KMS-11 (cell line): Measurements from ENCODE around the gene TAPBP.
A peak's percentile ranks its signal among the peaks of the same experiment; 100 is the strongest.

ENCODE experiments used
- H2AFZ ChIP-seq: fragments of 200-600 bp; sonication (generic); 2 replicates; pipeline ENCODE4 v1.6.1; 2016; ENCODE audit warnings: antibody characterized with exemption, mixed run types, low read depth
- H3K27ac ChIP-seq: fragments of 200-600 bp; sonication (generic); 2 replicates; pipeline ENCODE4 v1.6.1; 2016; ENCODE audit warnings: mild to moderate bottlenecking, mixed run types
- H3K27me3 ChIP-seq: fragments of 200-600 bp; sonication (generic); 2 replicates; pipeline ENCODE4 v1.6.1; 2017; ENCODE audit warnings: mild to moderate bottlenecking, low read depth, mixed run types, moderate library complexity; ENCODE audit not compliant: insufficient read depth
- H3K36me3 ChIP-seq: fragments of 200-600 bp; sonication (generic); 2 replicates; pipeline ENCODE4 v1.6.1; 2017; ENCODE audit warnings: mild to moderate bottlenecking, mixed run types; ENCODE audit not compliant: insufficient read depth
- H3K4me1 ChIP-seq: fragments of 200-600 bp; sonication (generic); 2 replicates; pipeline ENCODE4 v1.6.1; 2016; ENCODE audit warnings: mild to moderate bottlenecking, low read depth, mixed run types; ENCODE audit not compliant: poor library complexity, severe bottlenecking
- H3K4me2 ChIP-seq: fragments of 200-600 bp; sonication (generic); 2 replicates; pipeline ENCODE4 v1.7.0; 2016; ENCODE audit warnings: mild to moderate bottlenecking, mixed run types
- H3K4me3 ChIP-seq: fragments of 200-600 bp; sonication (generic); IDR thresholded peaks from 2 replicates; pipeline ENCODE4 v1.6.1; 2017; ENCODE audit warnings: low read depth, low read length, mixed read lengths; ENCODE audit not compliant: insufficient read depth
- H3K79me2 ChIP-seq: fragments of 200-600 bp; sonication (generic); 2 replicates; pipeline ENCODE4 v1.6.1; 2016; ENCODE audit warnings: low read depth, mixed run types; ENCODE audit not compliant: insufficient read depth
- H3K9ac ChIP-seq: fragments of 200-600 bp; sonication (generic); 2 replicates; pipeline ENCODE4 v1.6.1; 2016; ENCODE audit warnings: mild to moderate bottlenecking, mixed run types
- H4K20me1 ChIP-seq: fragments of 200-600 bp; sonication (generic); 2 replicates; pipeline ENCODE4 v1.6.1; 2016; ENCODE audit warnings: mild to moderate bottlenecking, mixed run types; ENCODE audit not compliant: insufficient read depth
- TF ChIP-seq, protein P1 (sequence below): fragments of 200-600 bp; sonication (generic); conservative IDR thresholded peaks from 2 replicates; pipeline ENCODE4 v1.6.1; 2017; ENCODE audit warnings: low read depth, mild to moderate bottlenecking, antibody characterized with exemption, low read length, moderate library complexity, mixed read lengths

The TAPBP gene

DNA sequence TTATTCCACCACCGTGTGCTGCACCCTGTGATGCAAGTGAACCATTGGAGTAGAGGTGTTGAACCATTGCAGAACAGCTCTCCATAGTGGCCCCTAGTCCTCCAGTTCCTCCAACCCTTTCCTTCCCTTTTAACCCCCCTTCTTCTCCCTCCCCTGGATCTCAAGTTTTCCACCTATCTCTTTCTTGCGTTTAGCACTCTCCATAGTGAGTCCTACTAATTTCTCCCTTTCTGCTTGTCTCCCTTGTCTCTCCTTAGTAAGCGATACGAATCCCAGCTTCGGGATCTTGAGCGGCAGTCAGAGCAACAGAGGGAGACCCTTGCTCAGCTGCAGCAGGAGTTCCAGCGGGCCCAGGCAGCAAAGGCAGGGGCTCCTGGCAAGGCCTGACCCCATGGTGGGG lies 23.4 kb downstream of the TAPBP start:
- Histone ChIP-seq H3K79me2 (peaks cover 23% of the 10 kb centered on the region; the same call in 1 of the 2 replicates), H3K4me1 (peaks cover 18% of the 10 kb centered on the region), H3K27ac (no peak overlapping the region), H4K20me1 (no peaks in the 10 kb centered on the region), H3K36me3 (no peaks in the 10 kb centered on the region; the same call in 1 of the 2 replicates), H3K9ac (no peak overlapping the region; the same call in 1 of the 2 replicates), H3K4me3 (no peak overlapping the region), H3K27me3 (no peaks in the 10 kb centered on the region), H3K4me2 (peak overlapping the region; percentile 96), H2AFZ (no peak overlapping the region)
- TF ChIP-seq, protein P1, sequence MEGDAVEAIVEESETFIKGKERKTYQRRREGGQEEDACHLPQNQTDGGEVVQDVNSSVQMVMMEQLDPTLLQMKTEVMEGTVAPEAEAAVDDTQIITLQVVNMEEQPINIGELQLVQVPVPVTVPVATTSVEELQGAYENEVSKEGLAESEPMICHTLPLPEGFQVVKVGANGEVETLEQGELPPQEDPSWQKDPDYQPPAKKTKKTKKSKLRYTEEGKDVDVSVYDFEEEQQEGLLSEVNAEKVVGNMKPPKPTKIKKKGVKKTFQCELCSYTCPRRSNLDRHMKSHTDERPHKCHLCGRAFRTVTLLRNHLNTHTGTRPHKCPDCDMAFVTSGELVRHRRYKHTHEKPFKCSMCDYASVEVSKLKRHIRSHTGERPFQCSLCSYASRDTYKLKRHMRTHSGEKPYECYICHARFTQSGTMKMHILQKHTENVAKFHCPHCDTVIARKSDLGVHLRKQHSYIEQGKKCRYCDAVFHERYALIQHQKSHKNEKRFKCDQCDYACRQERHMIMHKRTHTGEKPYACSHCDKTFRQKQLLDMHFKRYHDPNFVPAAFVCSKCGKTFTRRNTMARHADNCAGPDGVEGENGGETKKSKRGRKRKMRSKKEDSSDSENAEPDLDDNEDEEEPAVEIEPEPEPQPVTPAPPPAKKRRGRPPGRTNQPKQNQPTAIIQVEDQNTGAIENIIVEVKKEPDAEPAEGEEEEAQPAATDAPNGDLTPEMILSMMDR, result no peak

DNA sequence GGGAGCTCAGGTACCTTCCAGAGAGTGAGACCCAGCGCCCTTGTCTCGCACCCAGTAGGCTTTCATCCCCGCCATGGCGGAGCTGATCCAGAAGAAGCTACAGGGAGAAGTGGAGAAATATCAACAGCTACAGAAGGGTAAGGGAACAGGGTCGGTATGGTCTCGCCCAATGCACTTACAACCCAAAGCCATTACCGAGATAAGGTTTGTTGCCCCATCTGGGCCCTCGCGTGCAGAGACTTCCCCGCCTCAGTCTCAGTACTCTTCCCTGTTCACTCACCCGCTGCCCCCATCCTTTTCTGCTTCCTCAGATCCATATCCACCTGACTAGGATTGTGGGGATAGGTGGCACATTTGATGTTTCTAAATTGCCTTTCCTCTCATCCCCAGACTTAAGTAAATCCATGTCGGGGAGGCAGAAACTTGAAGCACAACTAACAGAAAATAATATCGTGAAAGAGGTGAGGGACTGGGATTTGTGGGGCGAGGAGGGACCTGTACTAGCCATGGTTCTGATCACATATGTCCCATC lies 24.0 kb downstream of the TAPBP start:
- TF ChIP-seq, protein P1, result no peak
- Histone ChIP-seq H3K36me3 (no peaks in the 10 kb centered on the region; the same call in 1 of the 2 replicates), H3K4me2 (peak overlapping the region; percentile 96), H3K79me2 (peaks cover 23% of the 10 kb centered on the region; the same call in 1 of the 2 replicates), H3K27ac (peak overlapping the region; percentile 4; the same call in 1 of the 2 replicates), H3K27me3 (no peaks in the 10 kb centered on the region), H4K20me1 (no peaks in the 10 kb centered on the region), H3K9ac (peak overlapping the region; percentile 40; the same call in 1 of the 2 replicates), H2AFZ (peak overlapping the region; percentile 40; the same call in 1 of the 2 replicates), H3K4me1 (peaks cover 18% of the 10 kb centered on the region), H3K4me3 (peak overlapping the region; percentile 22)

DNA sequence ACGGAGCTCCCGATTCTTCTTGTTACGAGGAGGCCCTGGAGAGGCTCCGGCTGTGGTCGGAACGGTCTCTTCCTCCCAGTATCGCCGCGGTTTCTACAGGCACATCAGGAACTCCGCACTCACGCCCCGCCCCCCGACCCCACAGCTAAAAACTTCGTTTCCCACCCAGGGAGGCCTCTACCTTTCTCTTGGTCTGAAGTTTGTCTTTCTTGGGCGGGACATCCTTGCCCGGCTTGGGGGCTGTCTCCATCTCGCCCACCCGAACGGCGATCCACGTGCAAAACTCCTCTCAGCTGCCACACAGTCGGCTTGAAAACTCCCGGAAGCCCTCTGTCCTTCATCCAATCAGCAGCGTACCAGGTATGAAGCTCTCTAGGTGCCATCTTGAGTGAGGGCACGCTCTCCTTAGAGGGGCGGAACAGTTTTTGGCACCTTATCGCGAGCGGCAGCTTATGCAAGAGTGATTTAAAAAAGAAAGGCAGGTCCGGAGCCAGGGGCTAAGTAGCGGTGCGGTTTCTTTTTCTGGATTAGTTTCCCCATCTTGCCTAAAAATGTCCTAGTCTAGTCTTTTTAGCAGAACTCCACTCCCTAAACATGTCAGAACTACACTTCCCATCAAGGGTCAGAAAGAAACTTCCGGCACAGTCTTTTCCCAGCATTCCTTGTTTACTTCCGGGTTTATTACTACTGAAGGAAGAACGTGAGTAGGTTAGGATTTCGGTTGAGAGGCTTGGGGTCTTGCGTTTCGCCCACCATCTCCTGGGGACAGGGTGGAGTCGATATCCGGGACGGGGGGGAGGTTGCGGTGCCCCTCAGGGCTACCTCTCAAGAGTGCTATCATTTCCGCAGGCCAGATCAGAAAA lies 24.7 kb downstream of the TAPBP start, which contains the start of the genes PFDN6 and WDR46:
Gene PFDN6 (plus strand): TSS at position 681 of the 863 bp plus-strand sequence. CDS start 256 bp downstream, outside the sequence.
Gene WDR46 (minus strand): TSS at position 319 of the 863 bp plus-strand sequence. CDS start 69 bp downstream, at position 250.
- H4K20me1 ChIP-seq, result no peaks in the 10 kb centered on the region
- H3K36me3 ChIP-seq, result no peaks in the 10 kb centered on the region; the same call in 1 of the 2 replicates
- H2AFZ ChIP-seq, result peak within 1 kb of the TSS; percentile 40
- peaks cover 18% of the 10 kb centered on the region for H3K4me1 ChIP-seq
- H3K4me2 ChIP-seq, result peak within 1 kb of the TSS; percentile 96
- TF ChIP-seq, protein P1, result no peak
- H3K4me3 ChIP-seq, result peak within 1 kb of the TSS; percentile 22
- peaks cover 23% of the 10 kb centered on the region; the same call in 1 of the 2 replicates for H3K79me2 ChIP-seq
- peak within 1 kb of the TSS; percentile 4; the same call in 1 of the 2 replicates for H3K27ac ChIP-seq
- no peaks in the 10 kb centered on the region for H3K27me3 ChIP-seq
- peak within 1 kb of the TSS; percentile 40; the same call in 1 of the 2 replicates for H3K9ac ChIP-seq

DNA sequence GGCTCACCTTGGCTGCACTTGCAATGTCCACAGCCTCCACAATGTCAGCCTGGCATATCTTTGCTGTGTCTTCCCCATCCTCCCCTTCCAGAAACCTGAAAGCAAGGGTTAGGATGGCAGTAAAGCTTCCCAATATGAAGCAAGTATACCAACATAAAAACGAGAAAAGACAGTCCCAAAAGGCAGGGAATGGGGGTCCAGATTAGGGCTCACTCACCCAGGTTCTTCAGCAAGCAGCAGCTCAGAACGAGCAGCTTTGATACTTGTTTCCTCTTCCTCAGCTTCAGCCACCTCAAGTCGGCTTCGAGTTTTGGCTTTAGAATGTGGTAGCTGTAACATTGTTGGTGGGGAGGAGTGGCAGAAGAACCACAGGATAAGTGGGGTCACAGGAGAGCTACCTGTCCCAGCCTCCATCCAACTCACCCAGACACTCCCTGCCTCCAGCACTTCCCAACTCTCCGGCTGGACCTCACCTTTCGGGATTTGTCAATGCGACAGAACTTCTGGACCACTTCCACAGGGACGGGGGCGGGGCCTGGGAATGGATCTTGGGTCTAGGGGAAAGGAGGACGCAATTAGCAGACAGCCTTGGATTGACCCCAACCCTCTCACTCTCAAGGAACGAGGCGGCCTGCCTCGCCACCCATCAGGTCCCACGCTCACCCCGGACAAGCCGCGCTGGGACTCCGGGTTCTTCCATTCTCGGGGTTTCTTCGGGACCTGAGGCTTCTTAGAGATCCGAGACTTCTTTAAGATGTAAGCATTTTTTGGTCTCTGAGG lies 25.5 kb downstream of the TAPBP start:
- Histone ChIP-seq H3K9ac (peak overlapping the region; percentile 40; the same call in 1 of the 2 replicates), H2AFZ (peak overlapping the region; percentile 40; the same call in 1 of the 2 replicates), H4K20me1 (no peaks in the 10 kb centered on the region), H3K36me3 (no peaks in the 10 kb centered on the region; the same call in 1 of the 2 replicates), H3K79me2 (peaks cover 23% of the 10 kb centered on the region; the same call in 1 of the 2 replicates), H3K4me1 (peaks cover 18% of the 10 kb centered on the region), H3K4me2 (peak overlapping the region; percentile 96), H3K4me3 (peak overlapping the region; percentile 22), H3K27ac (no peak overlapping the region), H3K27me3 (no peaks in the 10 kb centered on the region)
- TF ChIP-seq, protein P1, result no peak
